BLaER1 treated with 17β-estradiol and CSF1 and Interleukin-3, amounts not matched to agents 10 nM and 100 nM (cell line): ENCODE results near the gene CFAP157.

ENCODE experiments used
- H3K27ac ChIP-seq, 11 experiments: shearing (Covaris generic); formaldehyde crosslinking; 2 replicates each; pipeline ENCODE4 v1.8.1; 2022
- H3K27me3 ChIP-seq, 11 experiments: shearing (Covaris generic); formaldehyde crosslinking; 2 replicates each; pipeline ENCODE4 v1.8.1; 2022
- H3K36me3 ChIP-seq, 11 experiments: shearing (Covaris generic); formaldehyde crosslinking; 2 replicates each; pipeline ENCODE4 v1.8.1; 2022
- H3K4me1 ChIP-seq, 10 experiments: shearing (Covaris generic); formaldehyde crosslinking; 2 replicates each; pipeline ENCODE4 v1.8.1; 2022
- H3K4me2 ChIP-seq, 11 experiments: shearing (Covaris generic); formaldehyde crosslinking; 2 replicates each; pipeline ENCODE4 v1.8.1; 2022
- H3K4me3 ChIP-seq, 10 experiments: shearing (Covaris generic); formaldehyde crosslinking; 2 replicates each; pipeline ENCODE4 v1.8.1; 2022
- H3K9ac ChIP-seq, 11 experiments: shearing (Covaris generic); formaldehyde crosslinking; 2 replicates each; pipeline ENCODE4 v1.8.1; 2022
- H3K9me3 ChIP-seq, 11 experiments: shearing (Covaris generic); formaldehyde crosslinking; replicated peaks in 1 of 11; 2 replicates each; pipeline ENCODE4 v1.8.1; 2022
- H4K20me1 ChIP-seq, 11 experiments: shearing (Covaris generic); formaldehyde crosslinking; 2 replicates each; pipeline ENCODE4 v1.8.1; 2022
- Cebpa-rat ChIP-seq, 11 experiments: shearing (Covaris generic); IDR thresholded peaks; 2 replicates each; pipeline ENCODE4 v1.8.1; 2022

CFAP157 gene

GRCh38 chr9:127708952-127709587 is 2.3 kb downstream of the CFAP157 start:
- Histone ChIP-seq H3K27me3 (no peaks in the 10 kb centered on the region), H3K4me3 (no peak overlapping the region), H3K9ac (no peak overlapping the region), H4K20me1 (peaks cover 0 to 72% (median 44%) of the 10 kb centered on the region in 11 experiments; a peak in 19 of 22 replicates), H3K4me2 (no peak overlapping the region), H3K4me1 (peaks cover 26 to 51% (median 44%) of the 10 kb centered on the region in 10 experiments), H3K27ac (no peak overlapping the region), H3K9me3 (peaks cover 0 to 9% (median 0%) of the 10 kb centered on the region in 11 experiments; a peak in 6 of 22 replicates), H3K36me3 (peaks cover 0 to 5% (median 0%) of the 10 kb centered on the region in 11 experiments; a peak in 2 of 22 replicates)
- TF ChIP-seq Cebpa-rat (IDR thresholded peaks at IDR 0.05): no peak

GRCh38 chr9:127710204-127710783 is 3.5 kb downstream of the CFAP157 start:
- Histone ChIP-seq H3K4me2 (peak overlapping the region in 9 of 11 experiments; percentile 64 to 89 (median 81); a peak in 16 of 22 replicates), H4K20me1 (peaks cover 0 to 72% (median 48%) of the 10 kb centered on the region in 11 experiments; a peak in 19 of 22 replicates), H3K4me1 (peaks cover 32 to 57% (median 49%) of the 10 kb centered on the region in 10 experiments), H3K4me3 (no peak overlapping the region), H3K27ac (no peak overlapping the region), H3K27me3 (no peaks in the 10 kb centered on the region), H3K9ac (no peak overlapping the region), H3K9me3 (peaks cover 0 to 9% (median 0%) of the 10 kb centered on the region in 11 experiments; a peak in 6 of 22 replicates), H3K36me3 (peaks cover 0 to 5% (median 0%) of the 10 kb centered on the region in 11 experiments; a peak in 2 of 22 replicates)
- TF ChIP-seq Cebpa-rat (IDR thresholded peaks at IDR 0.05): no peak

GRCh38 chr9:127711226-127711701 is 4.5 kb downstream of the CFAP157 start:
- peaks cover 35 to 62% (median 53%) of the 10 kb centered on the region in 10 experiments for H3K4me1 ChIP-seq
- H3K36me3 ChIP-seq: peaks cover 0 to 5% (median 0%) of the 10 kb centered on the region in 11 experiments; a peak in 2 of 22 replicates
- H3K9ac ChIP-seq: peak overlapping the region in 6 of 11 experiments; percentile 7 to 60 (median 22); a peak in 6 of 22 replicates
- peaks cover 0 to 9% (median 0%) of the 10 kb centered on the region in 11 experiments; a peak in 6 of 22 replicates for H3K9me3 ChIP-seq
- no peaks in the 10 kb centered on the region for H3K27me3 ChIP-seq
- no peak for TF ChIP-seq Cebpa-rat (IDR thresholded peaks at IDR 0.05)
- peak overlapping the region; percentile 63 to 89 (median 81) for H3K4me2 ChIP-seq
- no peak overlapping the region for H3K27ac ChIP-seq
- no peak overlapping the region for H3K4me3 ChIP-seq
- peaks cover 0 to 64% (median 48%) of the 10 kb centered on the region in 11 experiments; a peak in 19 of 22 replicates for H4K20me1 ChIP-seq

GRCh38 chr9:127711831-127712274 is 5.1 kb downstream of the CFAP157 start:
- peaks cover 0 to 61% (median 47%) of the 10 kb centered on the region in 11 experiments; a peak in 19 of 22 replicates for H4K20me1 ChIP-seq
- peak overlapping the region; percentile 63 to 89 (median 81) for H3K4me2 ChIP-seq
- H3K36me3 ChIP-seq: peaks cover 0 to 5% (median 0%) of the 10 kb centered on the region in 11 experiments; a peak in 2 of 22 replicates
- H3K4me1 ChIP-seq: peaks cover 37 to 62% (median 55%) of the 10 kb centered on the region in 10 experiments
- no peaks in the 10 kb centered on the region for H3K27me3 ChIP-seq
- H3K27ac ChIP-seq: no peak overlapping the region
- no peak overlapping the region; a peak in 1 of 20 replicates for H3K4me3 ChIP-seq
- peak overlapping the region in 4 of 11 experiments; percentile 7 to 60 (median 33); a peak in 6 of 22 replicates for H3K9ac ChIP-seq
- TF ChIP-seq Cebpa-rat (IDR thresholded peaks at IDR 0.05): no peak
- peaks cover 0 to 9% (median 0%) of the 10 kb centered on the region in 11 experiments; a peak in 6 of 22 replicates for H3K9me3 ChIP-seq

GRCh38 chr9:127712371-127712770 is 5.6 kb downstream of the CFAP157 start:
- no peak for TF ChIP-seq Cebpa-rat (IDR thresholded peaks at IDR 0.05)
- peaks cover 32 to 62% (median 55%) of the 10 kb centered on the region in 10 experiments for H3K4me1 ChIP-seq
- peak overlapping the region in 1 of 11 experiments; percentile 60; a peak in 2 of 22 replicates for H3K9ac ChIP-seq
- H4K20me1 ChIP-seq: peaks cover 0 to 61% (median 45%) of the 10 kb centered on the region in 11 experiments; a peak in 19 of 22 replicates
- H3K9me3 ChIP-seq: peaks cover 0 to 9% (median 0%) of the 10 kb centered on the region in 11 experiments; a peak in 6 of 22 replicates
- H3K4me2 ChIP-seq: peak overlapping the region; percentile 63 to 89 (median 81); a peak in 18 of 22 replicates
- no peak overlapping the region for H3K27ac ChIP-seq
- H3K4me3 ChIP-seq: no peak overlapping the region
- no peaks in the 10 kb centered on the region for H3K27me3 ChIP-seq
- H3K36me3 ChIP-seq: peaks cover 0 to 5% (median 0%) of the 10 kb centered on the region in 11 experiments; a peak in 2 of 22 replicates

- H4K20me1 ChIP-seq: peaks cover 0 to 61% (median 43%) of the 10 kb centered on the region in 11 experiments; a peak in 19 of 22 replicates
- H3K4me3 ChIP-seq: no peak overlapping the region
- TF ChIP-seq Cebpa-rat (IDR thresholded peaks at IDR 0.05): no peak
- H3K9me3 ChIP-seq: peaks cover 0 to 9% (median 0%) of the 10 kb centered on the region in 11 experiments; a peak in 6 of 22 replicates
- no peak overlapping the region for H3K27ac ChIP-seq
- H3K9ac ChIP-seq: no peak overlapping the region; a peak in 1 of 22 replicates
- no peaks in the 10 kb centered on the region for H3K27me3 ChIP-seq
- peaks cover 0 to 5% (median 0%) of the 10 kb centered on the region in 11 experiments; a peak in 2 of 22 replicates for H3K36me3 ChIP-seq
- H3K4me1 ChIP-seq: peaks cover 31 to 61% (median 55%) of the 10 kb centered on the region in 10 experiments
- peak overlapping the region in 9 of 11 experiments; percentile 64 to 89 (median 81); a peak in 6 of 22 replicates for H3K4me2 ChIP-seq
Measured at GRCh38 chr9:127712867-127713266, 6.1 kb downstream of the CFAP157 start.

GRCh38 chr9:127714020-127714750 is 7.4 kb downstream of the CFAP157 start:
- TF ChIP-seq Cebpa-rat (IDR thresholded peaks at IDR 0.05): no peak
- Histone ChIP-seq H4K20me1 (peaks cover 0 to 54% (median 43%) of the 10 kb centered on the region in 11 experiments; a peak in 19 of 22 replicates), H3K9me3 (peaks cover 0 to 1% (median 0%) of the 10 kb centered on the region in 11 experiments; a peak in 1 of 22 replicates), H3K4me1 (peaks cover 40 to 68% (median 62%) of the 10 kb centered on the region in 10 experiments), H3K9ac (peak overlapping the region in 10 of 11 experiments; percentile 13 to 80 (median 48); a peak in 14 of 22 replicates), H3K4me3 (peak overlapping the region; percentile 74 to 93 (median 80); a peak in 18 of 20 replicates), H3K4me2 (peak overlapping the region; percentile 89 to 100 (median 98)), H3K27me3 (no peaks in the 10 kb centered on the region), H3K36me3 (no peaks in the 10 kb centered on the region), H3K27ac (no peak overlapping the region)
